ENCODE results near the gene EGFLAM. TPM values are rescaled to one million over a fixed set of nuclear protein-coding genes. Genes with fewer than 3 reads are reported as not detected.

The EGFLAM gene
- total and polyA plus RNA-seq, 3 donors from 2014 or later = 12.0 to 38.8 (median 15.2) TPM

DNA sequence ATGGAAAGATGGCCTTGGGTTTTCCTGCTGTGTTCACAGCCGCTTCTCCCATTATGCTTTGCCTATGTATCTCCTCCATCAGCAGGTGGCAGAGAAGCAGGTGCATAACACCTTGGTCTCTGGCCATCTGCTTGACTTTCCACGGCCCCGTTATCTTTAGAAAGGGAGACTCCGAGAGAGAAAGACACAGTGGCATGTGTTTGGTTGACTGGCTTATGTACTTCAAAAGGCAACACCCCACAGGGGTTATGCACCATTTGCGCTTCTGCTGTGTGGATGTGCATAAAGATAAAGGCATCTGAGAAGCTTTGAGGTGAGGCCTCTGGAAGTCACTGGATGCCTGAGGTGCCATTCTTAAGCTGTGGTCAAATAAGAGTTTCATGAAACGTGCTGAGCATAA is 138.4 kb downstream of the EGFLAM start:
- Histone ChIP-seq H3K36me3 (ENCODE audit: low read depth, missing control alignments) (no peaks in the 10 kb centered on the region), H3K4me1 (peaks cover 5% of the 10 kb centered on the region), H3K9me3 (no peaks in the 10 kb centered on the region), H3K27me3 (no peaks in the 10 kb centered on the region), H3K27ac (no peak overlapping the region), H3K4me3 (no peak overlapping the region)
- intact Hi-C loops (cut with DNase I; ENCODE audit: low total_unique reads) = no loop called here
- no peak for TF ChIP-seq POLR2A (IDR thresholded peaks at IDR 0.05)
- TF ChIP-seq, protein P1, sequence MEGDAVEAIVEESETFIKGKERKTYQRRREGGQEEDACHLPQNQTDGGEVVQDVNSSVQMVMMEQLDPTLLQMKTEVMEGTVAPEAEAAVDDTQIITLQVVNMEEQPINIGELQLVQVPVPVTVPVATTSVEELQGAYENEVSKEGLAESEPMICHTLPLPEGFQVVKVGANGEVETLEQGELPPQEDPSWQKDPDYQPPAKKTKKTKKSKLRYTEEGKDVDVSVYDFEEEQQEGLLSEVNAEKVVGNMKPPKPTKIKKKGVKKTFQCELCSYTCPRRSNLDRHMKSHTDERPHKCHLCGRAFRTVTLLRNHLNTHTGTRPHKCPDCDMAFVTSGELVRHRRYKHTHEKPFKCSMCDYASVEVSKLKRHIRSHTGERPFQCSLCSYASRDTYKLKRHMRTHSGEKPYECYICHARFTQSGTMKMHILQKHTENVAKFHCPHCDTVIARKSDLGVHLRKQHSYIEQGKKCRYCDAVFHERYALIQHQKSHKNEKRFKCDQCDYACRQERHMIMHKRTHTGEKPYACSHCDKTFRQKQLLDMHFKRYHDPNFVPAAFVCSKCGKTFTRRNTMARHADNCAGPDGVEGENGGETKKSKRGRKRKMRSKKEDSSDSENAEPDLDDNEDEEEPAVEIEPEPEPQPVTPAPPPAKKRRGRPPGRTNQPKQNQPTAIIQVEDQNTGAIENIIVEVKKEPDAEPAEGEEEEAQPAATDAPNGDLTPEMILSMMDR (IDR thresholded peaks at IDR 0.05) = no peak
- DNase-seq = no peak
- WGBS, 2 donors = 63 to 93% methylated on average over 6 of the region's 6 CpGs

GRCh38 chr5:38400365-38400764 is 142.0 kb downstream of the EGFLAM start:
- intact Hi-C loops (cut with DNase I; ENCODE audit: low total_unique reads) = no loop called here
- no peak overlapping the region for H3K27ac ChIP-seq
- H3K9me3 ChIP-seq = no peaks in the 10 kb centered on the region
- TF ChIP-seq, protein P1 (IDR thresholded peaks at IDR 0.05) = no peak
- TF ChIP-seq POLR2A (IDR thresholded peaks at IDR 0.05) = no peak
- H3K4me1 ChIP-seq = peaks cover 5% of the 10 kb centered on the region
- no peak overlapping the region for H3K4me3 ChIP-seq
- H3K27me3 ChIP-seq = no peaks in the 10 kb centered on the region
- DNase-seq = peak; percentile 43
- WGBS, 2 donors = 33 to 45% methylated on average over 2 of the region's 2 CpGs
- no peaks in the 10 kb centered on the region for H3K36me3 ChIP-seq (ENCODE audit: low read depth, missing control alignments)

DNA sequence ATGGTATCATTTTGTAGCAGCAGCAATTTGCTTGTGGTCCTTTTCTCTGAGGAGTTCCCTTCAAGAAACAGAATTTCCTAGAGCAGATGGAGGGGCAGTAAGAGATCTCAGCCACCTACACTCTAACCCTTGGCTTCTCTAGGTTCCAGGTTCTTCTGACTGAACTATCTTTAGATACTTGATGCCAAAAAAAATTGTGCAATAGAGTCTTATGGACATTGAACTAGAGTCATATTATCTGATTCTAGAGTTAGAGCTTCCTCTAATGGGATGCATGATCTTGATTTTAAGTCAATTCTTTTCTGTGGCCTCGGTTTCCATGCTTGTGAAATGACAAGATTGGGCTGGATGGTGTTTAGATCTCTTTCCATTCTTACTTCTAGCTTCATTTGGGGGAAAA is 142.8 kb downstream of the EGFLAM start:
- WGBS, 2 donors = 94 to 96% methylated on average over 1 of the region's 1 CpG
- no peak for DNase-seq

DNA sequence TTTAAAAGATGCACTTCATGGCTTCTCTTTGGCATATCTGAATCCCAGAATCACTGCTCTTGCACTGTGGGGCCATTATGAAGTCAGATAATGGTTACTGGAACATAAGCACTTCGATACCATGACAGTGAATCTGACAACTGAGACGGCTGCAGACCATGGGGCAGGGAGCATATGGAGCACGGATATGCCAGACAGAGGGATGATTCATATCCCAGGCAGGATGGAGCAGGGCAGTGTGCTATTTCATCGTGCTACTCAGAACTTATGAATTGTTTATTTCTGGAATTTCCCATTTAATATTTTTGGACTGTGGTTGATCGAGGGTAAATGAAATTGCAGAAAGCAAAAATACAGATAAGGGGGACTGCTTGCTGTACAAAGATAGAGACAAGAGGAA is 145.0 kb downstream of the EGFLAM start:
- no peak for TF ChIP-seq POLR2A (IDR thresholded peaks at IDR 0.05)
- TF ChIP-seq, protein P1 (IDR thresholded peaks at IDR 0.05) = no peak
- Histone ChIP-seq H3K27me3 (no peaks in the 10 kb centered on the region), H3K36me3 (ENCODE audit: low read depth, missing control alignments) (no peaks in the 10 kb centered on the region), H3K4me1 (peaks cover 5% of the 10 kb centered on the region), H3K4me3 (no peak overlapping the region), H3K9me3 (no peaks in the 10 kb centered on the region), H3K27ac (no peak overlapping the region)
- no peak for DNase-seq
- intact Hi-C loops (cut with DNase I; ENCODE audit: low total_unique reads) = no loop called here
- WGBS, 2 donors = 77 to 84% methylated on average over 5 of the region's 5 CpGs

More for the DNA sequence above, 142.8 kb downstream of the EGFLAM start:
- TF ChIP-seq POLR2A (IDR thresholded peaks at IDR 0.05) = no peak
- TF ChIP-seq, protein P1 (IDR thresholded peaks at IDR 0.05) = no peak
- Histone ChIP-seq H3K27me3 (no peaks in the 10 kb centered on the region), H3K4me1 (peaks cover 5% of the 10 kb centered on the region), H3K36me3 (ENCODE audit: low read depth, missing control alignments) (no peaks in the 10 kb centered on the region), H3K27ac (no peak overlapping the region), H3K4me3 (no peak overlapping the region), H3K9me3 (no peaks in the 10 kb centered on the region)
- intact Hi-C loops (cut with DNase I; ENCODE audit: low total_unique reads) = no loop called here

DNA sequence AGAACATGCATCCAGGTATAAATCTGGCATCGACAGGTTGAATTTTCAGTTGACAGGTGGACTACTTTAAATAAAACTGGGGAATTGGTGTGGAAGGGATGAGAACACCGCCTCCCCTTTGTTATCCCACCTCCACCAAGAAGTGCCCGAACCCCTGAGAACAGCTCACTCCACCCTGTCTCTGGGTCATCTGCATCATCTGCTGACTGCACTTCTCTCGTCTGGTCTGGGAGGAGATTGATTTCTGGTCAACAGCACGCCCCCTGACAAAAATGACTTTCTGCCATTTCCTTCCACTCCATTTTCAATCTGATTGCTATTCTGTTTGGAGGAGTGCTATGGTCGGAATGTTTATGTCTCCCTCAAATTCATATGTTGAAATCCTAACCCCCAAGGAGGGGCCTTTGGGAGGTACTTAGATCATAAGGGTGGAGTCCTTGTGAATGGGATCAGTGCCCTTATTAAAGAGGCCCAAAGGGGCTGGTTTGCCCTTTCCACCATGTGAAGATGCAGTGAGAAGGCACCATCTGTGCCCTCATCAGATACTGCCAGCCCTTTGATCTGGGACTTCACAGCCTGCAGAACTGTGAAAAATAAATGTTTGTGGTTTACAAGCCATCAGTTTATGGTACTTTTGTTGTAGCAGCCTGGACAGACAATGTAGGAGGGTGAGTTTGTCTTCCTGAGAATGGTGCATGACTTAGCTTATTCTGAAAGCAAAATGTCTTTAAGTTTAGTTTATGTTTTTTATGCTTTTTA is 145.7 kb downstream of the EGFLAM start:
- Histone ChIP-seq H3K9me3 (no peaks in the 10 kb centered on the region), H3K27ac (no peak overlapping the region), H3K27me3 (no peaks in the 10 kb centered on the region), H3K4me1 (peaks cover 5% of the 10 kb centered on the region), H3K4me3 (no peak overlapping the region), H3K36me3 (ENCODE audit: low read depth, missing control alignments) (no peaks in the 10 kb centered on the region)
- TF ChIP-seq, protein P1 (IDR thresholded peaks at IDR 0.05) = no peak
- no peak for TF ChIP-seq POLR2A (IDR thresholded peaks at IDR 0.05)
- intact Hi-C loops (cut with DNase I; ENCODE audit: low total_unique reads) = no loop called here
- WGBS, 2 donors = 89 to 95% methylated on average over 6 of the region's 6 CpGs
- DNase-seq = no peak

Measured in testis (tissue), 3 donors.